Erythroblast (primary cell): ENCODE results near the gene KLHL7.

Experiments
- GATA1 ChIP-seq: IDR thresholded peaks from 2 replicates; pipeline ENCODE4 v1.6.1; 2011; ENCODE audit warnings: low read depth, mild to moderate bottlenecking, control low read depth, low read length, moderate library complexity
- POLR2A ChIP-seq: IDR thresholded peaks from 2 replicates; pipeline ENCODE4 v1.6.1; 2011; ENCODE audit warnings: mild to moderate bottlenecking, low read length

GRCh38 chr7:23157679-23158078 is 52.1 kb downstream of the KLHL7 start:
- TF ChIP-seq POLR2A (no peak), GATA1 (no peak)
